ENCODE data around the gene FAM72C. TPM values are rescaled to one million over a fixed set of nuclear protein-coding genes. Genes with fewer than 3 reads are reported as not detected.
"Not testable (repeated sequence)": the region's sequence is repeated elsewhere in the genome, so short reads cannot be mapped to it uniquely, and the experiment has no call there.

FAM72C gene
- total and polyA plus RNA-seq, 2 of the 8 experiments (the other 6 are each of a cell fraction or from before 2014, with no cell fraction given): 1.9 to 6.3 TPM

GRCh38 chr1:143918552-143918951, 53.2 kb downstream of the FAM72C start:
- H3K9me3 ChIP-seq (ENCODE audit: insufficient read depth in 2 of 2, low read depth in 1 of 2, low read length in 1 of 2); H3K23me2 ChIP-seq (ENCODE audit: low read depth, low read length); H2BK120ac ChIP-seq (replicated peaks; ENCODE audit: low read depth, low read length); POLR2A ChIA-PET (ENCODE audit: partially characterized antibody); H2BK5ac ChIP-seq (ENCODE audit: low read depth, low read length); H3K79me2 ChIP-seq (ENCODE audit: control insufficient read depth in 1 of 2, insufficient read depth in 2 of 2, low read length in 2 of 2); H2AK5ac ChIP-seq (ENCODE audit: low read depth, low read length); H3K14ac ChIP-seq (ENCODE audit: insufficient read length); H2BK12ac ChIP-seq (ENCODE audit: low read depth, low read length); H2BK15ac ChIP-seq (ENCODE audit: low read length); H4K91ac ChIP-seq (replicated peaks; ENCODE audit: insufficient read length, low read length); FAIRE-seq; H3K9ac ChIP-seq (replicated peaks in 1 of 4; ENCODE audit: extremely low read depth in 1 of 4, low read depth in 3 of 4, low read length in 3 of 4); H3K4me3 ChIP-seq (ENCODE audit: extremely low read depth in 1 of 4, insufficient read depth in 2 of 4, low read depth in 3 of 4, low read length in 4 of 4); H3K18ac ChIP-seq (ENCODE audit: extremely low read depth, low read length); H2BK20ac ChIP-seq (ENCODE audit: low read length); DNase-seq (ENCODE audit: low read depth in 1 of 2, low spot score in 2 of 2); H2AFZ ChIP-seq (ENCODE audit: low read length); H3K36me3 ChIP-seq (ENCODE audit: control insufficient read depth in 2 of 4, insufficient read depth in 4 of 4, low read length in 3 of 4); H3K4ac ChIP-seq (replicated peaks; ENCODE audit: insufficient read length, low read depth, low read length); H3K27me3 ChIP-seq (replicated peaks in 1 of 4; ENCODE audit: control insufficient read depth in 3 of 4, extremely low read depth in 1 of 4, insufficient read depth in 3 of 4, low read length in 3 of 4); H4K5ac ChIP-seq (ENCODE audit: insufficient read length, low read depth, low read length); H3K23ac ChIP-seq (ENCODE audit: insufficient read length); H4K20me1 ChIP-seq (replicated peaks in 1 of 2; ENCODE audit: control insufficient read depth in 1 of 2, insufficient read depth in 2 of 2, low read length in 2 of 2); H4K8ac ChIP-seq (ENCODE audit: extremely low read depth, insufficient read depth, low read length); H3K4me1 ChIP-seq (replicated peaks in 1 of 4; ENCODE audit: control insufficient read depth in 3 of 4, insufficient read depth in 4 of 4, low read length in 3 of 4); CTCF ChIA-PET (ENCODE audit: partially characterized antibody); H3K56ac ChIP-seq (replicated peaks; ENCODE audit: insufficient read length, low read depth, low read length); H3K27ac ChIP-seq (ENCODE audit: low read depth, low read length); H3K4me2 ChIP-seq (ENCODE audit: insufficient read depth in 1 of 2, low read depth in 2 of 2, low read length in 2 of 2); H3K79me1 ChIP-seq (ENCODE audit: low read depth, low read length): not testable (repeated sequence)
- WGBS, 2 experiments (ENCODE audit: extremely low coverage in 1 of 2, insufficient coverage in 1 of 2, insufficient read length in 1 of 2, insufficient replicate concordance in 2 of 2, low coverage in 1 of 2, low lambda C conversion rate in 2 of 2, missing lambda C conversion rate in 1 of 2): no CpG with 5 or more reads among the region's 3 CpGs

- H3K14ac ChIP-seq (ENCODE audit: insufficient read length); H4K8ac ChIP-seq (ENCODE audit: extremely low read depth, insufficient read depth, low read length); H3K9ac ChIP-seq (replicated peaks in 1 of 4; ENCODE audit: extremely low read depth in 1 of 4, low read depth in 3 of 4, low read length in 3 of 4); H3K4ac ChIP-seq (replicated peaks; ENCODE audit: insufficient read length, low read depth, low read length); H3K36me3 ChIP-seq (ENCODE audit: control insufficient read depth in 2 of 4, insufficient read depth in 4 of 4, low read length in 3 of 4); H3K79me1 ChIP-seq (ENCODE audit: low read depth, low read length); H3K4me2 ChIP-seq (ENCODE audit: insufficient read depth in 1 of 2, low read depth in 2 of 2, low read length in 2 of 2); H2BK120ac ChIP-seq (replicated peaks; ENCODE audit: low read depth, low read length); H4K91ac ChIP-seq (replicated peaks; ENCODE audit: insufficient read length, low read length); H2BK12ac ChIP-seq (ENCODE audit: low read depth, low read length); H3K4me3 ChIP-seq (ENCODE audit: extremely low read depth in 1 of 4, insufficient read depth in 2 of 4, low read depth in 3 of 4, low read length in 4 of 4); H3K27ac ChIP-seq (ENCODE audit: low read depth, low read length); H3K18ac ChIP-seq (ENCODE audit: extremely low read depth, low read length); H3K9me3 ChIP-seq (ENCODE audit: insufficient read depth in 2 of 2, low read depth in 1 of 2, low read length in 1 of 2); H2AK5ac ChIP-seq (ENCODE audit: low read depth, low read length); H3K79me2 ChIP-seq (ENCODE audit: control insufficient read depth in 1 of 2, insufficient read depth in 2 of 2, low read length in 2 of 2); H3K23ac ChIP-seq (ENCODE audit: insufficient read length); H4K20me1 ChIP-seq (replicated peaks in 1 of 2; ENCODE audit: control insufficient read depth in 1 of 2, insufficient read depth in 2 of 2, low read length in 2 of 2); H3K23me2 ChIP-seq (ENCODE audit: low read depth, low read length); POLR2A ChIA-PET (ENCODE audit: partially characterized antibody); H2BK15ac ChIP-seq (ENCODE audit: low read length); H3K27me3 ChIP-seq (replicated peaks in 1 of 4; ENCODE audit: control insufficient read depth in 3 of 4, extremely low read depth in 1 of 4, insufficient read depth in 3 of 4, low read length in 3 of 4); H2BK20ac ChIP-seq (ENCODE audit: low read length); DNase-seq (ENCODE audit: low read depth in 1 of 2, low spot score in 2 of 2); H3K4me1 ChIP-seq (replicated peaks in 1 of 4; ENCODE audit: control insufficient read depth in 3 of 4, insufficient read depth in 4 of 4, low read length in 3 of 4); CTCF ChIA-PET (ENCODE audit: partially characterized antibody); H2AFZ ChIP-seq (ENCODE audit: low read length); H3K56ac ChIP-seq (replicated peaks; ENCODE audit: insufficient read length, low read depth, low read length); H2BK5ac ChIP-seq (ENCODE audit: low read depth, low read length); FAIRE-seq; H4K5ac ChIP-seq (ENCODE audit: insufficient read length, low read depth, low read length): not testable (repeated sequence)
- 100% methylated on average over 4 of the region's 7 CpGs; no CpG with 5 or more reads in 1 of the 2 experiments for WGBS, 2 experiments (ENCODE audit: extremely low coverage in 1 of 2, insufficient coverage in 1 of 2, insufficient read length in 1 of 2, insufficient replicate concordance in 2 of 2, low coverage in 1 of 2, low lambda C conversion rate in 2 of 2, missing lambda C conversion rate in 1 of 2)
Measured at GRCh38 chr1:143913705-143914104, 58.1 kb downstream of the FAM72C start.
